ENCODE data around the gene CRACR2A.

Gene CRACR2A

DNA sequence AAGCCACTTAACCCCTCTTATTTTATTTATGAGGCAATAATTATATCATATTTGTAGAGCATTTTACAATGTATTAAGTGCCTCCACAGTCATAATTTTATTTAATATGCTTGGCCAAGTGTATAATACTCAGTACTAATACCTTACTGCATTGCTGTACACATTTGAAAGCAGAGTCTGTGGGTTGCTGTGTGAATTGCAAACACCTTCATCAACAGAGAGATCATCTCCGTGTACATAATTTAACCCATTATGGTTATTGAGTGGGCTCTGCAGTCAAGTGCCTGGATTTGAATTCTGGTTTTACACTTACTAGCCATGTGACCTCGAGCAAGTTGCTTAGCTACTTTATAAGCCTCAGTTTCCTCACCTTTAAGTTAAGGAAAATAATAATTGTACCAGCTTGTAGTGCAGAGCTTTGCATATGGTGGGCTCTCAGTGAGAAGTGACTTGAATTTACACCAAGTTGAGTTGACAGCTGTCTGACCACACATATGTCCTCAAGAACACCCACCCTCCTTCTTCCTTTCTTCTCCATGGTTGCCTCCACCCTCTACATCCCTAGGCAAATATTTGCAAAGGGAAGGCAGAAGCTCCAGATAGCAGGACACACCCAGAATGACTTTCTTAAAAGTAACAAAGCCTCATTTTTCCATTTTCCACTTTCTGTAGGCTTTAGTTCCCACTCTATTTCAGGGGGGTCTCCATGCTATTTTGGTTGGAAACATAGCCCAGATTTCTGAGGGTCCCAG is 12.3 kb downstream of the CRACR2A start:
- DNase-seq (ENCODE audit: low read depth), result no peak
- no peak overlapping the region for H3K4me3 ChIP-seq (ENCODE audit: control insufficient read depth, low read depth, low read length)
- TF ChIP-seq, protein P1, sequence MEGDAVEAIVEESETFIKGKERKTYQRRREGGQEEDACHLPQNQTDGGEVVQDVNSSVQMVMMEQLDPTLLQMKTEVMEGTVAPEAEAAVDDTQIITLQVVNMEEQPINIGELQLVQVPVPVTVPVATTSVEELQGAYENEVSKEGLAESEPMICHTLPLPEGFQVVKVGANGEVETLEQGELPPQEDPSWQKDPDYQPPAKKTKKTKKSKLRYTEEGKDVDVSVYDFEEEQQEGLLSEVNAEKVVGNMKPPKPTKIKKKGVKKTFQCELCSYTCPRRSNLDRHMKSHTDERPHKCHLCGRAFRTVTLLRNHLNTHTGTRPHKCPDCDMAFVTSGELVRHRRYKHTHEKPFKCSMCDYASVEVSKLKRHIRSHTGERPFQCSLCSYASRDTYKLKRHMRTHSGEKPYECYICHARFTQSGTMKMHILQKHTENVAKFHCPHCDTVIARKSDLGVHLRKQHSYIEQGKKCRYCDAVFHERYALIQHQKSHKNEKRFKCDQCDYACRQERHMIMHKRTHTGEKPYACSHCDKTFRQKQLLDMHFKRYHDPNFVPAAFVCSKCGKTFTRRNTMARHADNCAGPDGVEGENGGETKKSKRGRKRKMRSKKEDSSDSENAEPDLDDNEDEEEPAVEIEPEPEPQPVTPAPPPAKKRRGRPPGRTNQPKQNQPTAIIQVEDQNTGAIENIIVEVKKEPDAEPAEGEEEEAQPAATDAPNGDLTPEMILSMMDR (conservative IDR thresholded peaks at IDR 0.05; ENCODE audit: control insufficient read depth, insufficient read depth, low read depth, low read length), result no peak

DNA sequence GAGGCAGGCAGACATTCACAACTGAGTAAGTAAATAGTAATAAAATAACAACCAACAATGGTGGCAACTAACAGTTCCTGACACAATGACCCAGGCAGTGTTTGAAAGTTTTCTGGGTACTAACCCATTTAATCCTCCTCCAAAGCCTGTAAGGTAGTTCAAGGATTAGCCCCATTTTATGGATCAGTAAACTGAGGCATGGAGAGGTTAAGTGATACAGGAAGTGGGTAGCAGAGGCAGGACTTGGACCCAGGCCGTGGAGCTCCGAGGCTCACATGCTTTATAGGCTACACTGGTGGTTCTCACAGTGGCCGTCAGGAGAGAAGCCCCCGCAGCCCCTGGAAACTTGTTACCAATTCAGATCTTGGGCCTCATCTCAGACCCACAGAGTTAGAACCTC is 17.5 kb downstream of the CRACR2A start:
- TF ChIP-seq, protein P1 (conservative IDR thresholded peaks at IDR 0.05; ENCODE audit: control insufficient read depth, insufficient read depth, low read depth, low read length), result no peak

DNA sequence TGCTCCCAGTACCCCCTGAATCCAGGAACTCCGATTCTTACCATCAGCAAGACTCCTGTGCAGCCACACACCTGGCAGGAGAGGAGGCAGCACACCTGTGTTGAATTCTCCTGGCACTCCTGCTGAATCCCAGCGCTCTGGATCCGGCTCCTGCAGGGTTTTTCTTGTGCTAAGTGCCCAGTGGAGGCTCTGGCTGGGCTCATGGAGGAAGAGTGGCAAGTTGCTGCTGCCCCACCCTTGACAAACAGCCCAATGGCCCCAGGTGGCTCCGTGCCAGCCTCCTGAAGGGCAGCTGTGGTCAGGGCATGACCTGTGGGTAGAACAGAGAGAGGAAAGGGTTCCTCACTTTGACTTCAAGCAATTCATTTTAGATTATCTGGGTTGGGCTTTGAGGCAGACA is 20.0 kb downstream of the CRACR2A start:
- TF ChIP-seq, protein P1 (conservative IDR thresholded peaks at IDR 0.05; ENCODE audit: control insufficient read depth, insufficient read depth, low read depth, low read length), result no peak
- DNase-seq (ENCODE audit: low read depth), result no peak
- no peak overlapping the region for H3K4me3 ChIP-seq (ENCODE audit: control insufficient read depth, low read depth, low read length)

More for the DNA sequence above, 17.5 kb downstream of the CRACR2A start:
- DNase-seq (ENCODE audit: low read depth), result no peak
- H3K4me3 ChIP-seq (ENCODE audit: control insufficient read depth, low read depth, low read length), result no peak overlapping the region

DNA sequence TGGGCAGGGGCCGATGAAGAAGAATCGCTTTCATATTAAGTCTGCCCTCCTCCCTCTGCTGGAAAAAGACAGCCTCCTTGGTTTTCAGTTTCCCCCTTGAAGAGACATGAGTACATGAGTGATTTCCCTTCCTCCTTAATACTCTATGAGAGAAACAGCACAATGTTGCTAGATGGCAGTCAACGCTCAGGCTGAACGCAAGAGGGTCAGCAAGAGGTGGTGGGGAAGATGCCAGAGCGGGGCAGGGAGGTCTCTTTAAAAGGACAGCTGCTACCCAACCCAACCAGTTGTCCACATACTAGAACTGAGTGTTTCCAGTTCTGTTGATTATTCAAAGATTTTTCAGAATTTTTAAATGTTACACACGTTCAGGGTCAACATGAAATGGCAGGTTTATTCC is 22.8 kb downstream of the CRACR2A start:
- H3K4me3 ChIP-seq (ENCODE audit: control insufficient read depth, low read depth, low read length), result no peak overlapping the region
- no peak for DNase-seq (ENCODE audit: low read depth)
- TF ChIP-seq, protein P1 (conservative IDR thresholded peaks at IDR 0.05; ENCODE audit: control insufficient read depth, insufficient read depth, low read depth, low read length), result no peak

DNA sequence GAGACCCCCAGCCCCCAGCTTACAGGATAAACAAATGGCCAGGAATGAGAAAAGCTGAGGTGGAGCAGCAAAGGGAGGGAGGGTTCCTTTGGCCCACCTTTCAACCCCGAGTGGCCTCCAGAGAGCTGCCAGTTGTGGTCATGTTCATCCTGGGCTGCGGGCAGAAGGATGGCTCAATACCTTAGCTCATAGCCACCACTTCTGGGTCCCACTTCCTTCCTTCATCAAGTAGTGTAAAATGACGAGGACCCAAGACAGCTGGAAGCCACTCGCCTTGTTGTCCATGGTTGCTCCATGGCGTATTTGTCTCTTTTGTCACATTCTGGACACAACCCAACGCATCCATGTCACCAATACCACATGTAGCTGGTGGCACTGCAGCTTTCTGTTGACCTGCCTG is 24.2 kb downstream of the CRACR2A start:
- TF ChIP-seq, protein P1 (conservative IDR thresholded peaks at IDR 0.05; ENCODE audit: control insufficient read depth, insufficient read depth, low read depth, low read length), result no peak
- H3K4me3 ChIP-seq (ENCODE audit: control insufficient read depth, low read depth, low read length), result no peak overlapping the region
- DNase-seq (ENCODE audit: low read depth), result no peak

DNA sequence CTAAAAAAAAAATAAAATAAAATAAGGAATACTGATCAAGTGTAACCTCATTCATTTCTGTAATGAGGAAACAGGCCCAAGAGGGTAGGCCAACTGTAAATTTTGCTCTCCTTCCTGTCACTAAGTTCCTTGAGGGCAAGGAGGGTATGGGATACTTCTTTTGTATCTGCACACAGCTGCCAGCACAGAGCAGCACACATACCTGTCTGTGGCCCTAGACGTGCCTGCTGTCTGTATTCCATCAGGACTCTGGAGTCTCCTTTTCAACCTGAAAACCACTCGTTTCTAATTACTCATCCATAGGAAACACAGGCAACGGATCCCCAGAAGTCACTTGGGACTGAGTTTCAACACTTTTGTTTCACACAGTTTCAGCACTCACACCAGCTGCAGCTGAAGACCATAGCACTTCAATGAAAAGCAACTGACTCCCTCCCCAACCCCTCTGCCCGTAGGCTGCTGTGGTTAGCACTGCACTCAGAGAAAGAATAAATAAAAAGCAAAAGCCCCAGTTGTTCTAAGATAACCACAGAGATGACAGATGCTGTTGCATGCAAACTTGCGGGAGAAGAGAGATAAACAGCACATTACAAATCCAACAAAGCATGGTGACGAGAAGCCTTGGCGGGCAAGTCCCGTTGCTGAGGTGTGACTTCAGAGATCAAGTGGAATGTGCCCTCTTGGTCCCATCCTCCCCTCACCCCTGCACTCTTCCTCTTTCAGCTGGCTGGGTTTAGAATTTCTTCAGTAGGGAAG is 24.9 kb downstream of the CRACR2A start:
- TF ChIP-seq, protein P1 (conservative IDR thresholded peaks at IDR 0.05; ENCODE audit: control insufficient read depth, insufficient read depth, low read depth, low read length), result no peak
- H3K4me3 ChIP-seq (ENCODE audit: control insufficient read depth, low read depth, low read length), result no peak overlapping the region
- peak; percentile 82 for DNase-seq (ENCODE audit: low read depth)

Measured in fibroblast of mammary gland (primary cell).